Measurements from ENCODE around the gene USP15.
A peak's percentile ranks its signal among the peaks of the same experiment; 100 is the strongest.
"Not testable (repeated sequence)": the region's sequence is repeated elsewhere in the genome, so short reads cannot be mapped to it uniquely, and the experiment has no call there.

The USP15 gene

DNA sequence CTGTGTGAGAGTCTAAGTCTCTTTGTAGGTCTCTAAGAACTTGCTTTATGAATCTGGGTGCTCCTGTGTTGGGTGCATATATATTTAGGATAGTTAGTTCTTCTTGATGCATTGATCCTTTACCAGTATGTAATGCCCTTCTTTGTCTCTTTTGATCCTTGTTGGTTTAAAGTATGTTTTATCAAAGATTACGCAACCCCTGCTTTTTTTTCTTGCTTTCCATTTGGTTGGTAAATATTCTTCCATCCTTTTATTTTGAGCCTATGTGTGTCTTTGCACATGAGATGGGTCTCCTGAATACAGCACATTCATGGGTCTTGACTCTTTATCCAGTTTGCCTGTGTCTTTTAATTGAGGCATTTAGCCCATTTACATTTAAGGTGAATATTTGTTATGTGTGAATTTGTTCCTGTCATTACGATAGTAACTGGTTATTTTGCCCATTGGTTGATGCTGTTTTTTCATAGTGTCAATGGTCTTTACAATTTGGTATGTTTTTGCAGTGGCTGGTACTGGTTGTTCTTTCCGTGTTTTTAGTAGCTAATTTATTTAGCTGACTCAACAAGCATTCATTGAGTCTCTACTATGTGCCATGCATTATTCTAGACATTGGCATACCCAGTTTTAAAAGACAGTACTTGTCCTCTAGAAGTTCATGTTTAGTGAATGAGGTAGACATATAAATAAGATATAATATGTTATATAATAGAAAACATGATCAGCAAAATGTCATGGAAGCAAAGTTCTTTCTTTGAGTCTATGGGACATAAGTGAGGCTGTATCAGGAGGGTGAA, 108.4 kb downstream of the USP15 start:
- not testable (repeated sequence) for DNase-seq (ENCODE audit: low read depth in 2 of 2)

DNA sequence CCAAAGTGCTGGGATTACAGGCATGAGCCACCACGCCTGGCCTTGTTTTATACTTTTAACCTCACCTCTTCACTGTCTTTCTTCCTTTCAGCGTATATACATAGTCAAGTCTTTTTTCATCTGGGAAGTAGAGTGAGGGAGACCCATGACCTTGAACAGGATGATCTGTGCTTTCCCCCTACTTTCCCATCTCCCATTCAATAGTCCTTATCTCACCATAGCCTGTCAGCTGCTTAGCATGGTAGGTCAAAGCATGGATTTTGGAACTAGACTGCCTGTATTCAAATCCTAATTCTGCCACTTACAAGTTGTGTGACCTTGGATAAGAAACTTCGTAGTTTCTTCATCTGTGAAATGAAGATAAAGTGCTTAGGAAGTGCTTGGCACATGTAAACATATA, 110.0 kb downstream of the USP15 start:
- no peak for DNase-seq (ENCODE audit: low read depth in 2 of 2)

DNA sequence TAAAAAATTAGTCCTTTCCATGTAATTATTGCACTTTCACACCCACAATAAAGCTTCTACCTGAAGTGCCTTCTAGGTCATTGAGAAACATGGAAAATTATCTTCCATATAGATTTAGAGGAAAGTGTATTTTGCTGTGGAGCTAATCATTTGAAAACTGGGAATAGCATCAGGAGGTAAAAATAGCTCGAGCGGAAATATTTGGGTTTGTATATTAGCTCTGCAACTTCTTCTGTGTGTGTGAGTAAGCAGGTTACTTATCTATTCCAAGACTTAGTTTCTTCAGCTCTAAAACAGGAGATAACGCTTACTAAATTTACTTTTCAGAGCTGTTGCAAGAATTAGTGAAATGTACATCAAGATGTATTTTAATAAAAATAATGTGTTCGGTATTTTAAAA, 111.5 kb downstream of the USP15 start:
- no peak for DNase-seq (ENCODE audit: low read depth in 2 of 2)

DNA sequence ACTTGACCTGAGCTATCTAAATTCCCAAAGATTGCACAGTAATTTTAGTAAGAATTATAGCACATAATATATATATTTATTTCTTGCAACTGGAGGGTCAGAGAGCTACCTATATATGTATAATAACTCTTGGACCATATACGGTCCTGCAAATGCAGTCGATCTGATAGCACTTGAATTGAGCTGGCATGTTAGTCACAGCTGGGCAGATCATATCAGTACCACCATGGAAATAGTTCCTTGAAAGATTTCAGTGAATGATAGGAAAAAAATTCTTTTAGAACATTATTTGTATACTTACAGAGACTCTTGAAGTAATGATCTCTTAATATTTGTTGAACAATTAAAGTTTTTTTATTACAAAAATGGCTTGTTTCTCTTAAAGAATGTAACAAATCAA, 111.9 kb downstream of the USP15 start:
- DNase-seq (ENCODE audit: low read depth in 2 of 2) = no peak

DNA sequence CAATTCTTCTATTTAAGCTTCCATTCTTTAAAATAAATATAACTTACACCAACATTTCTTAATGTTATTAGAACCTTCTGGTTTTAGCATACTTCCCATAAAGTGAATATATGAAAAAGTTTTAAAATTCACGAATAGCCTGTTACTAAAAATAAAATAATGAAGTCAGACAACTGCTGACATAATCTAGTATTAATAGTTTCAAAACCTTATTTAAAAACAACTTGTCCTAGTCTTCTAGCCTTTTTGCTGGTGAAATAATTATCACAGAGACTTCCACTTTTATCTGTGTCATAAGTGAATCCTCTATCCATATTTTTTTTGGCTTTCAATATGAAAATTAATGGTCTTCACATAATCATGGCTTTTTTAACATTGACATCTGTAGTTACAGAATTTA, 112.6 kb downstream of the USP15 start:
- DNase-seq (ENCODE audit: low read depth in 2 of 2) = no peak

DNA sequence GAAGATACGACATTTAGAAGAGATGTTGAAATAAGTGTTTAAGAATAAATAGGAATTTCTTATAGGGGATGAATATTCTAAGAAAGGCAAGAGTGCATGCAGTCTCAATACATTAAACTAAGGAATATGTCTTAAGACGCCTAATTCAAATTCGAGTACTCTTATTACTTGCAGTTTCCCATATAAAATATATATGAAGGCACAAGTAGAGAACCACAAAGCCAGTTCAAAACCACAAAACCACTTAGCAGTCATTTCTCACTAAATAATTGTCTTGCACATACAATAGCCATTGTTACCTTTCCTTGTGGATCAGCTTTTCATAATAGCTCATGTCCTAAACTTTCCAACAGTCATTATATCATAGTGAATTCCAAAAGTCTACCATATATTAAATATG, 115.4 kb downstream of the USP15 start:
- DNase-seq (ENCODE audit: low read depth in 2 of 2) = no peak

DNA sequence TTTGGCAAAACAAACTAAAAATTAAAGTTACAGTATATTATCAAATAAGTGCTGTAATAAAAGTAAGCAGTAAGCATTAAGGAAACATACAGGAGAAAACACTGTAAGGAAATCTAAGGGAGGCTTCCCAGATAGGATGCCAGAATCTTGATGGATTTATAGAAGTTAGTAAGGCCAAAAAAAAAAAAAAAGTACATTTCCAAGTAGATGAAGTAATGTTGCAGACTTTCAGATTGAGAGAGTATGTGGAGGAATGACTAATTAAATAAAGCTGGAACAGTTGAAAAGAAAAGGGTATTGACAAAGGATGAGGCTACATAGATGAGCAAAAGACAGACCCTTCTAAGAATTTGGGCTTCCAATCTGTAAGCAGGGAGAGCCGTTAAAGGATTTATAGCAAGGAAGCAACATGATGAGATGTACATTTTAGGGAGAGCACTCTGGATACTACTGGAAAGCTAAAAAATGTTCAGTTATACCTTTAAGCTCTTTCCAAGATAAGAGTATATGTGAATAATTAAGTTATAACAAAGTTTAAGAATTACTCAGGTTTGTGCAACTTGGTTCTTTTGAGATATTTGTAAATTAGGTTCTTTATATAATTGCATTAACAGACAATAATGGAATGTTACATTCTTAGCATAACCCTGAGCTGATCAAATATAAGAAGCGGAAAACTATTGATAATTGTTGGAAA, 119.0 kb downstream of the USP15 start:
- no peak for DNase-seq (ENCODE audit: low read depth in 2 of 2)

DNA sequence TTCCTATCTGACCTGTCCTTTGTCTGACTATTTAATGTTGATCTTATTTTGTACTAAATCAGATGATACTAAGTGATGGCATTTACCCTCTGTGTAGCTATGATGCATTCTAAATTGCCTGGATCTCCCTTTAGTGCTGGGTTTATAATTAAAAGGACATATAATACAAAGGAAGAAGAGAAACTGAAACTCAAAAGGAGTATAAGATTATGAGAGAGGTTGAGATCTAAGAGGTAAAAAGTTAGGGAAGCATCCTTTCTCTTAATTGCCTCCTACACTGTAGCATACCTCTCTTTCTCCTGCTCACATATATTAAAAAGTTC, 119.5 kb downstream of the USP15 start:
- no peak for DNase-seq (ENCODE audit: low read depth in 2 of 2)

DNA sequence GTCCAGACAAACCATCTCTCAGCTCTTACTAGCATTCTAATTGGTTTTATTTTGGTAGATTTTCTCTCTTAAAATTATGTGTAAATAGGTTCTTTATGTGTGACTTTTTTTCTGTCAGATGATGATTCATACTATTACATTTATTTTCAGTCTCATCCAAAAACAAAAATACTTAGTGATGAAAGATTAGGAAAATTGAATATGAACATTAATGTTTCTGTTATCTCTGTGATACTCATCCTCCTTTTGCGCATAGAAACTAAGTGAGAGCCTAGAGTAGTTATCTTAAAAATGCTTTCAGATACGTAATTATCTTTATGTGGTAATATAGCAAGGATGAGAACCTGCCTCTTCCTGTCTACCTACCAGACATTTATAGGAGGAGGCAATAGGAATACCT, 122.3 kb downstream of the USP15 start:
- no peak for DNase-seq (ENCODE audit: low read depth in 2 of 2)

DNA sequence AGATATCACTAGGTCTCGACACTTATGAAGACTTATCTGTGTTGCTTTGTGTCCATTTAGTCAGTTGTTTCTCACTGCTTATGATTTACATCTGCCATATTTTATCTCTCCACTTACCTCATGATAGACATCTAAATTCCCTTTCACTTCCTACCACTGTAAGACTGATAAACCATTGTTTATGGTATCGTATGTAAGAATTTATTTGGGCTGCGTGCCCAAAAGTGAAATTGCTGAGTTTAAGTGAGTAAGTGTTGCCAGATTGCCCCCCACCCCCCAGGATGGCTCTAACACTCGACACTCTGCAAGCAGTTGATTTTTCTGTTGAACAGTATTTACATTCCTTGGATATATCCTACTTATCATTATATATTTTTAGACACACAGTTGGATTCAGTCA, 136.5 kb downstream of the USP15 start:
- no peak for DNase-seq (ENCODE audit: low read depth in 2 of 2)

DNA sequence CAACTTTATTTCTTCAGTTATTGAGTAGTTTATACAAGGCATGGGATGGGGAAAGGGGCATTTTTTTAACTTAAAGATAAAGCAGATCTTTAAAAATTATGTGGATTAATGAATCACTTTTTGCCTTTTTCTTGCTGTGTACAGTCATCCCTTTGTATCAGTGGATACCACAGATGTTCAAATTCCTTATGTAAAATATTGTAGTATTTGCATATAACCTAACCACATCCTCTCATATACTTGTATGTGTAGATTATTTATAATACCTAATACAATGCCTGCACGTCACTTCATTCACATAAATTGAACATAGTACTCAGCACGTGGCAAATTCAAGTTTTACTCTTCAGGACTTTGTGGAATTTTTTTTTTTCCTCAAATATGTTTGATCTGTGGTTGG, 139.9 kb downstream of the USP15 start:
- DNase-seq (ENCODE audit: low read depth in 2 of 2) = no peak

DNA sequence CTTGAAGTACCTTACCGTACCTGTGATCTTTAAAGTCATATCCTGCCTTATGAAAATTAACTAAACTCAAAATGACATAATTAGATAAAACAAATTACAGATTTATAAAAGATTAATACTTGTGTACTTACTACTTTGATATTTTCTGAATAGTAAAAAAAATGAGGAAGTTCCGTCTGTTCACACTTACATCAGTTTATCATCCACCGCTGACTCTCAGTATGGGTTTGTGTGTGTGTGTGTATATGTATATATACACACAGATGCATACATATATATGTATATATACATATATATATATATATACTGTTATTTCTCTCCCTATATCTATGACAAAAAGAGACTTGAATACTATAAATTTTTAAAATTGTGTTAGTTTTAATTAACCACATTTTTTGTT, 141.4 kb downstream of the USP15 start:
- no peak for DNase-seq (ENCODE audit: low read depth in 2 of 2)

DNA sequence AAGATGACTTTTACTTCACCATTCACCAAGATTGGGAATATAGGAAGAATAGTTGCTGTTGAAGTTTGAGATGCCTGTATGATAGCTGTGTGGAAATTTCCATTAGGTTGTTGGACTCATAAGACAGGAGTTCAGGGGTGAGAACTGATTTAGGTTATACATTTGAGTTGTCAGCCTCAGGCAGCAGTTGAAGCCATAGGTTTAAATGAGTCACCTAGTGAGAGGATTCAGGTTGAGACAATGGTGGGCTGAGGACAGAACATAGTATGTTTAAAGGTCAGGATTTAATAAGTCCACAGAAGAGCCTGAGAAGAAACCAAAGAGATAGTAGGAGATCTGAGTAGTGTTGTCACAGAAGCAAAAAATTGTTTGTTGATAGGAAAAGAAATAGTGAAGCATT, 142.8 kb downstream of the USP15 start:
- no peak for DNase-seq (ENCODE audit: low read depth in 2 of 2)

DNA sequence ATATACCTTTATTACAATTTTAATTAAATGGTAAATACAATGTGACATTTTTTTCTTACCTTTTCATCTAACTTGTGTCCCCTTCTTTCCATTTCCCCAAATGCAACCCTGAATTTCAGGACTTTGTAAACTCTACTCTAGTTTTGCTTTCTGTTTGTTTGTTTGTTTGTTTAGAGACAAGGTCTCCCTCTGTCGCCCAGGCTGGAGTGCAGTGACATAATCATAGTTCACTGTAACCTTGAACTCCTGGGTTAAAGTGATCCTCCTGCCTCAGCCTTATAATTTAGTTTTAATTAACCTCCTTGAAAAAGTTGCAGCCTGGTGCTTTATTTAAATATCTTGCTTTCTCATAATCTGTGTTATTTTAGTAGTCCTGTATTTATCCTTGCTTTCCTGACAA, 147.4 kb downstream of the USP15 start:
- no peak for DNase-seq (ENCODE audit: low read depth in 2 of 2)

DNA sequence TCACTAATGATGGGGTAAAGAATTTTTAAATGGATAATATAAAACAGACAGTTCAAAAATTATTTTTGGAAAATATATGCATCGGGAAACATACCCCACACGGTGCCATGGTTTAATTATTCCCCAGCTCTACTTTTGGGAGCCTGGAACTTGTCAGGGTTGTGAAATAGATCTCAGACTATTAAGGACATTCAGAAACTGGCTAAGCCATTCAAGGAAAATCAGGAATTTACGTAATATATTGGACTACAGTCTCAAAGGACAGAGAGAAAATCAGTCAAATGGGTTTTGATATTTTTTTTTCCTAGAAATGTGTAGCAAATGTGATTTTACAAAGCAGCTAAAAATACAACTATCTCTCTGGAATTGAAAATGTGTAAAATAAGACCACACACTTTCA, 148.9 kb downstream of the USP15 start:
- no peak for DNase-seq (ENCODE audit: low read depth in 2 of 2)

DNA sequence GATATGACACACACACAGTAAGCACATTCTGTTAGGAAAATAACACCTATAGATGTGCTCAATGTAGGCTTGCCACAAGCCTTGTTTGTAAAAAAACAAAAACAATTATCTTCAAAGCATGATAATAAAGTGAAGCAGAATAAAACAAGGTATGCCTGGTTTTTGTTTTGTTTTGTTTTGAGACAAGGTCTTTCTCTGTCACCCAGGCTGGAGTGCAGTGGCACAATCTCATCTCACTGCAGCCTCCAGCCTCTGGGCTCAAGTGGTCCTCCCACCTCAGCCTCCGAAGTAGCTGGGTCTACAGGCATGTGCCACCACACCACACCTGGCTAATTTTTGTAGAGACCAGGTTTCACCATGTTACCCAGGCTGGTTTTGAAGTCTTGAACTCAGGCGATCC, 154.0 kb downstream of the USP15 start:
- DNase-seq (ENCODE audit: low read depth in 2 of 2) = no peak

DNA sequence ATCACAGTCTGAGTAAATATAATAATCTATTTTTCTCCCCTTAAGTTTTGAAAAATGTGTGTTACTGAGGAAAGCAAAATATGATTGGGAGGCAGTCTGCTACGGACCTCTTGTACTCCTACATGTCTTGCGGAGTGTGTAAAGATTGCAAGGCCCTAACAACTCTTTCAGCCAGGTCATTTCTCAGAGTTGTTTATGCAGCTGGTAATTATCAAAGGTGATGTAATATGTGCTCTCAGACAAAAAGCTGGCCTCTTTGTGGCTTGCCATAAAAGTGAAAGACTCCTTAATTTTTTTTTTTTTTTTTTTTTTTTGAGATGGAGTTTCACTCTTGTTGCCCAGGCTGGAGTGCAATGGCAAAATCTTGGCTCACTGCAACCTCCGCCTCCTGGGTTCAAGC, 165.9 kb downstream of the USP15 start:
- DNase-seq (ENCODE audit: low read depth in 2 of 2) = no peak

DNA sequence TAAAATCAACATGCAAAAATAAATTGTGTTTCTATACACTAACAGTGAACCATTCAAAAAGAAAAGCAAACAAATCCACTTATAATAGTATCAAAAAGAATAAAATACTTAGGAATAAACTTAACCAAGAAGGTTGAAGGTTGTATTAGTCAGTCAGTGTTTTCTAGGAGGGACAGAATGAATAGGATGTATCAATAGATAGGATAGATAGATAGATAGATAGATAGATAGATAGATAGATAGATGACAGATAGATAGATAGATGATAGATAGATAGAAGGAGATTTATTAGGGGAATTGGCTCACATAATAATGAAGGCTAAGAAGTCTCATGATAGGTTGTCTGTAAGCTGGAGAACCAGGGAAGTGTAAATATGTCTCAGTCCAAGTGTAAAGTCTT, 169.3 kb downstream of the USP15 start:
- DNase-seq (ENCODE audit: low read depth in 2 of 2) = no peak

DNA sequence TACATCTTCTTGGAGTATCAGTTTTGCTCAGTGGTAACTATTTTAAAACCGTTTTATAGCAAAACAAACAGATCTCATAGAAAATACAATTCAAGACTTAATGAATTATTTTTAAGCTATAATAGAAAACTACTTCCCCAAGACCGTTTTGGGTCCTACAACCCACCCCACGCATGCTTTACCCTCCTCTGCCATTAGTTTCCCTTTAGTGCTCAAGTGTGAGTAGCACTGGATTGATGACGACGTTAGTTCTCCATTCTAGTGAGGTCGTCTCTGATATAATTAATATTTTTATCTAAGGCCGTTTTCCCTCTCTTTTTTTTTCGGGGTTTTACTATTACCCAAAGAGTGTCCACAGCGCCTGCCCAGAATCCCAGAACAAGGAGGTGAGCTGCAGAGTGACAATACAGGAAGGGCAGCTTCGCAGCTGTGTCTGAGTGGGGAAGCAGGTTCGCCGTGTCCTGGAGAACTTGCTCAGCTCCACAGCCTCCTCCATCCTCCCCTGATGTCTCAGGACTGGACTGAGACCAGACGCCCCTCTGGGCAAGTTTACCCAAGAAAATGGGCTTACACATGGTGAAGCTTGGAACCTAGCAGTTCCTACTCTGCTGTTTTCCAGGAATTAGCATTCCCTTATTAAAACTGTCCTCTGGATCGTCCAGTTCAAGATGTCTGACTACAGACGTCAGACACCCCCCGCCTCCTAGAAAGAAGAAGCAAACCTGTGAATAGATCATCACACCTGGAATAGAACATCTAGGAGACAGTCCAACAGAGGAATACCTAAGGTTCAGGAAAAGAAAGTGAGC, 174.5 kb downstream of the USP15 start:
- no peak for DNase-seq (ENCODE audit: low read depth in 2 of 2)

DNA sequence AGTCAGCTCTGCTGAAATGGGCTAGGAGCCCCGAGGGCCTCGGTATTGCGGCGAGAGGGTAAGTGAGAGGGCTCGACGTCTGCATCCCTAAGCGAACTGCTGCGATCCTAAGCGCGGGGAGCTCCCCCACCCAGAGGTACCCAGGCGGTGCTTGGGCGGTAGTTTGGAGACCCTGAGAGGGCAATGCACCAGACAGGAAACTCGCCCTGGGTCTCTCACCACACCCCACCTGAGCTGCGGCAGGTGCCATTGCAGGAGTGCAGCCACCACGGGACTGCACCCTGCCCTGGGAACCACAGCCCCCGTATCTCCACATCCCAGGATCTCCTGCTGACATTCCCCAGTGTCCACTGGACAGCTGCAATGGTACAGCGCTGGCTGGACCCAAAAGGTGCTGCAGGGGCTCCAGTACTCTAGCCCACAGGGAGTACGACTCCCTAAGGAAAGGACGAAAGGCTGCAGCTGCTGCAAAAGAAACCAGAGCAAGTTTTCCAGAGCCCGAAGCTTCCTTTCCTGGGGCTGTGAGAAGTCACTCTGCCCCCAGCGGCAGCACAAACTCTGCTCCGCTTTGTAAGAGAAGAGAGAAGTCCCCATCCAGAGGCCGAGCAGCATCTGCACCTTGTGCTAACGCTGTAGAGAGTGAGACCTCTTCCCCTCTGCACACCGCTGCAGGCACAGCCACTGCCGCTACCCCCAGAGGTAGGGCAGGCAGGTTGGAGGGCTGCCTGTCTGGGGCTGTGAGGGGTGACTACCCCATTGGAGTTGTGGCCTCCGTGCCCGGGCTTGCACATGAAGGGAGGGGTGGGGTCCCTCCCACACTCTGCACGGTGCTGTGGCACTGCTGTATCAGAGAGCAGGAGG, 175.3 kb downstream of the USP15 start:
- peak in 1 of 2 donors; percentile 4 for DNase-seq (ENCODE audit: low read depth in 2 of 2)

DNA sequence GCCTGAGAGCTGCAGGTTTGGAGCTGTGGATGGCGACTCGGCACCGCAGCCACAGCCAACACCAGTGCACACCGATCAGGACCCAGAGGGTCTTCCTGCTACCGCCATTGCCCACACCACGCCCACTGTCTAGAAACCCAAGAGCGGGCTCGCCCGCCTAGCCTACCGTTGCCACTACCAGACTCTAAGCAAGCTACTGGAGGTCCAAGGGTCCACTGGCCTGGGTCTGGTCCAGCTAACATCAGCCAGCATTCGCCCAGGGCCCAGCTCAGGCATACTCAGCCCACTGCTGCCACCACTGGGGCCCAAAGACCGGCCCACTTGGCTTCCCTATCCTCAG, 175.9 kb downstream of the USP15 start:
- DNase-seq (ENCODE audit: low read depth in 2 of 2) = no peak

DNA sequence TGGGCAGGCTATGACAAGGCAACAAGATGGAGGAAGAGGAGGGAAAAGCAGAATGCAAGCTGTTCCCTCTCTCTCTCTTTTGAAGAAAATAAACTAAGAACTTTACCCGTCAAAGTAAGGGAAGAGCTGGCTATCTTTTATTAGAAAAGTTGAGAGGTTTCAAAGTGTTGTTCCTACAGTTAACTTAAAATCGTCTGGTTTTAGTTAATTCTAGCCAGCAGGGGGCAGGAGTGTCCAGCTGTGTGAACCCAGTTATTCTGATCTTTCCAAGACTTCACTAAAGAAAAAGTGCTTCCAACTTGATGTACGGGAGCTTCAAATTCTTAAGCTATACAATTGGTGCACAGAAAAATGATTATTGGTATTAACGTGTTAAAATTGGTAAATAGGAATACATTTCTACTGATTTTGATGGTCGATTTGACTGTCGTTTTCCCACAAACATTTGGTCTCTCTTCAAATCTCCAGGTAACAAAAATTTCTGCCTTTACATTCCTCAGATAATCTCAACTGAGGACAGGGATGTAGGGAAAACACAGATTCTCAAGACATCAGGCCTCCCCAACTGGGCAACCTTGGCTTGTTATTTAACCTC, 178.0 kb downstream of the USP15 start:
- no peak for DNase-seq (ENCODE audit: low read depth in 2 of 2)

All from stimulated activated CD8-positive, alpha-beta memory T cell treated with anti-CD3 and anti-CD28 coated beads, Interleukin-15, amount 100 ng/mL, for 48 hours (primary cell).